ENCODE measurements around the gene AGBL4. TPM values are rescaled to one million over a fixed set of nuclear protein-coding genes. Genes with fewer than 3 reads are reported as not detected.

AGBL4 gene
- total RNA-seq, 1 experiment from 2014 or later = not detected

GRCh38 chr1:48823168-48823567 is 1200.6 kb downstream of the AGBL4 start:
- CTCF ChIA-PET = no interaction called here

More at GRCh38 chr1:48823168-48823567, 1200.6 kb downstream of the AGBL4 start:
- Histone ChIP-seq H3K79me2 (ENCODE audit: insufficient read depth, low read length) (no peaks in the 10 kb centered on the region), H2AFZ (ENCODE audit: low read depth, low read length, poor library complexity, severe bottlenecking) (no peak overlapping the region), H4K20me1 (ENCODE audit: insufficient read depth) (no peaks in the 10 kb centered on the region), H3K9me2 (ENCODE audit: insufficient read depth) (no peaks in the 10 kb centered on the region), H3K9ac (ENCODE audit: low read length) (no peak overlapping the region), H3K27ac (ENCODE audit: low read depth, low read length) (no peak overlapping the region), H3K27me3 (ENCODE audit: insufficient read depth, low read length) (no peaks in the 10 kb centered on the region), H3K4me2 (ENCODE audit: low read length) (no peak overlapping the region), H3K4me1 (ENCODE audit: control insufficient read depth in 1 of 2, insufficient read depth in 2 of 2, low read length in 2 of 2) (no peaks in the 10 kb centered on the region), H3K36me3 (ENCODE audit: control insufficient read depth in 1 of 2, insufficient read depth in 2 of 2, low read length in 2 of 2) (no peaks in the 10 kb centered on the region; a peak in 1 of 4 replicates), H3K9me3 (ENCODE audit: control insufficient read depth in 1 of 2, insufficient read depth in 1 of 2, low read depth in 1 of 2, low read length in 2 of 2) (no peaks in the 10 kb centered on the region), H3K4me3 (replicated peaks in 1 of 2; ENCODE audit: low read depth in 1 of 2, low read length in 2 of 2) (no peak overlapping the region)
- DNase-seq (ENCODE audit: low read depth, low spot score) (no peak), ATAC-seq (no peak)
- ChIA-PET POLR2A (no interaction called here), RAD21 (ENCODE audit: low non-redundant PET in 1 of 2, low total read pairs in 2 of 2, uncharacterized antibody in 2 of 2, unreplicated experiment in 2 of 2) (no interaction called here)
- no peak for TF ChIP-seq ZFX (IDR thresholded peaks at IDR 0.05)
- no peak for TF ChIP-seq SP1 (IDR thresholded peaks at IDR 0.05; ENCODE audit: low read depth)
- TF ChIP-seq EZH2phosphoT487 (IDR thresholded peaks at IDR 0.05; ENCODE audit: borderline replicate concordance) = no peak
- TF ChIP-seq CBX3 (IDR thresholded peaks at IDR 0.05; ENCODE audit: low read depth) = no peak
- no peak for TF ChIP-seq RAD21 (IDR thresholded peaks at IDR 0.05; ENCODE audit: low read depth)
- TF ChIP-seq ZNF274 (IDR thresholded peaks at IDR 0.05; ENCODE audit: low read depth, low read length) = no peak
- TF ChIP-seq TCF7L2 (IDR thresholded peaks at IDR 0.05; ENCODE audit: borderline replicate concordance, extremely low read depth, insufficient read depth, insufficient read length) = no peak
- TF ChIP-seq SIN3A (IDR thresholded peaks at IDR 0.05; ENCODE audit: low read depth) = no peak
- TF ChIP-seq EZH2 (IDR thresholded peaks at IDR 0.05) = no peak
- no peak for TF ChIP-seq ELF1 (IDR thresholded peaks at IDR 0.05; ENCODE audit: borderline replicate concordance, low read depth)
- no peak for TF ChIP-seq JUND (IDR thresholded peaks at IDR 0.05)
- TF ChIP-seq MAX (IDR thresholded peaks at IDR 0.05) = no peak
- no peak for TF ChIP-seq FOSL1 (IDR thresholded peaks at IDR 0.05; ENCODE audit: low read depth)
- no peak for TF ChIP-seq POLR2A (IDR thresholded peaks at IDR 0.05; ENCODE audit: borderline replicate concordance, extremely low read depth, insufficient read depth, insufficient read length)
- no peak for TF ChIP-seq CTCF (IDR thresholded peaks at IDR 0.05 in 2 of 3, conservative IDR thresholded peaks at IDR 0.05 in 1 of 3; ENCODE audit: borderline replicate concordance in 1 of 3, insufficient read depth in 1 of 3, low read depth in 2 of 3, low read length in 2 of 3)
- no peak for TF ChIP-seq EGR1 (IDR thresholded peaks at IDR 0.05; ENCODE audit: low read depth)
- TF ChIP-seq REST (IDR thresholded peaks at IDR 0.05; ENCODE audit: low read depth) = no peak
- TF ChIP-seq YY1 (IDR thresholded peaks at IDR 0.05; ENCODE audit: extremely low read depth, insufficient replicate concordance, low read depth, low read length) = no peak
- intact Hi-C loops (cut with micrococcal nuclease) = no loop called here
- BruUV-seq (replicated peaks) = no TSS peak

Measured in HCT116 (cell line).